ENCODE measurements around the gene DMD. TPM values are rescaled to one million over a fixed set of nuclear protein-coding genes. Genes with fewer than 3 reads are reported as not detected.

The DMD gene
- total RNA-seq, 1 experiment from 2014 or later = 25.3 TPM

- no peak overlapping the region for H3K4me2 ChIP-seq
- H3K9me3 ChIP-seq (ENCODE audit: insufficient read depth, low read depth) = no peaks in the 10 kb centered on the region
- H3F3A ChIP-seq (ENCODE audit: insufficient read depth, low read depth) = no peaks in the 10 kb centered on the region
- H3K36me3 ChIP-seq (ENCODE audit: low read depth) = no peaks in the 10 kb centered on the region
- ChIA-PET POLR2A (ENCODE audit: unreplicated experiment) (no interaction called here), CTCF (no interaction called here)
- no peaks in the 10 kb centered on the region for H3K4me1 ChIP-seq (replicated peaks; ENCODE audit: insufficient read depth)
- H3K9me2 ChIP-seq (ENCODE audit: insufficient read depth) = no peaks in the 10 kb centered on the region
- intact Hi-C loops (cut with micrococcal nuclease; ENCODE audit: unreplicated experiment) = no loop called here
- H2AFZ ChIP-seq = no peak overlapping the region
- TF ChIP-seq EZH2 (IDR thresholded peaks at IDR 0.05; ENCODE audit: low read depth) (no peak), CTCF (conservative IDR thresholded peaks at IDR 0.05) (no peak)
- no peak overlapping the region for H3K27ac ChIP-seq
- H3K79me2 ChIP-seq (ENCODE audit: low read depth) = no peaks in the 10 kb centered on the region
- H3K27me3 ChIP-seq (ENCODE audit: insufficient read depth, low read depth) = no peaks in the 10 kb centered on the region
- H4K20me1 ChIP-seq (ENCODE audit: insufficient read depth) = no peaks in the 10 kb centered on the region
- BruUV-seq (replicated peaks) = no TSS peak
- no peak overlapping the region for H3K4me3 ChIP-seq
- no peak for DNase-seq
These were observed 2064.2 kb downstream of the DMD start for GRCh38 chrX:31147175-31147574.

GRCh38 chrX:31139961-31140360, 2071.4 kb downstream of the DMD start:
- no TSS peak for BruUV-seq (replicated peaks)
- Histone ChIP-seq H3K4me2 (no peak overlapping the region), H3K4me1 (replicated peaks; ENCODE audit: insufficient read depth) (no peaks in the 10 kb centered on the region), H3K9me2 (ENCODE audit: insufficient read depth) (no peaks in the 10 kb centered on the region), H3K27ac (no peak overlapping the region), H3K4me3 (no peak overlapping the region), H3K36me3 (ENCODE audit: low read depth) (no peaks in the 10 kb centered on the region), H2AFZ (no peak overlapping the region), H3K79me2 (ENCODE audit: low read depth) (no peaks in the 10 kb centered on the region), H3F3A (ENCODE audit: insufficient read depth, low read depth) (no peaks in the 10 kb centered on the region), H4K20me1 (ENCODE audit: insufficient read depth) (no peaks in the 10 kb centered on the region), H3K27me3 (ENCODE audit: insufficient read depth, low read depth) (no peaks in the 10 kb centered on the region), H3K9me3 (ENCODE audit: insufficient read depth, low read depth) (no peaks in the 10 kb centered on the region)
- TF ChIP-seq EZH2 (IDR thresholded peaks at IDR 0.05; ENCODE audit: low read depth) (no peak), CTCF (conservative IDR thresholded peaks at IDR 0.05) (no peak)
- ChIA-PET CTCF (no interaction called here), POLR2A (ENCODE audit: unreplicated experiment) (no interaction called here)
- DNase-seq = no peak
- intact Hi-C loops (cut with micrococcal nuclease; ENCODE audit: unreplicated experiment) = no loop called here

GRCh38 chrX:31138124-31138523, 2073.2 kb downstream of the DMD start:
- intact Hi-C loops (cut with micrococcal nuclease; ENCODE audit: unreplicated experiment) = no loop called here
- Histone ChIP-seq H3K9me2 (ENCODE audit: insufficient read depth) (no peaks in the 10 kb centered on the region), H3K27ac (no peak overlapping the region), H3K79me2 (ENCODE audit: low read depth) (no peaks in the 10 kb centered on the region), H3K4me2 (no peak overlapping the region), H4K20me1 (ENCODE audit: insufficient read depth) (no peaks in the 10 kb centered on the region), H3F3A (ENCODE audit: insufficient read depth, low read depth) (no peaks in the 10 kb centered on the region), H3K4me3 (no peak overlapping the region), H2AFZ (no peak overlapping the region), H3K36me3 (ENCODE audit: low read depth) (no peaks in the 10 kb centered on the region), H3K27me3 (ENCODE audit: insufficient read depth, low read depth) (no peaks in the 10 kb centered on the region), H3K9me3 (ENCODE audit: insufficient read depth, low read depth) (no peaks in the 10 kb centered on the region), H3K4me1 (replicated peaks; ENCODE audit: insufficient read depth) (no peaks in the 10 kb centered on the region)
- CTCF ChIA-PET = no interaction called here
- no TSS peak for BruUV-seq (replicated peaks)
- POLR2A ChIA-PET (ENCODE audit: unreplicated experiment) = no interaction called here
- DNase-seq = no peak
- TF ChIP-seq CTCF (conservative IDR thresholded peaks at IDR 0.05) (no peak), EZH2 (IDR thresholded peaks at IDR 0.05; ENCODE audit: low read depth) (no peak)
